HG02870 (cell line): ENCODE data around the gene ZNF750.

Experiments used
- ATAC-seq: cut with Tn5 transposase; IDR thresholded peaks from one replicate; pipeline ENCODE4 v1.9.1; 2021; ENCODE audit warnings: mild to moderate bottlenecking, moderate library complexity; ENCODE audit not compliant: unreplicated experiment

ZNF750 gene

DNA sequence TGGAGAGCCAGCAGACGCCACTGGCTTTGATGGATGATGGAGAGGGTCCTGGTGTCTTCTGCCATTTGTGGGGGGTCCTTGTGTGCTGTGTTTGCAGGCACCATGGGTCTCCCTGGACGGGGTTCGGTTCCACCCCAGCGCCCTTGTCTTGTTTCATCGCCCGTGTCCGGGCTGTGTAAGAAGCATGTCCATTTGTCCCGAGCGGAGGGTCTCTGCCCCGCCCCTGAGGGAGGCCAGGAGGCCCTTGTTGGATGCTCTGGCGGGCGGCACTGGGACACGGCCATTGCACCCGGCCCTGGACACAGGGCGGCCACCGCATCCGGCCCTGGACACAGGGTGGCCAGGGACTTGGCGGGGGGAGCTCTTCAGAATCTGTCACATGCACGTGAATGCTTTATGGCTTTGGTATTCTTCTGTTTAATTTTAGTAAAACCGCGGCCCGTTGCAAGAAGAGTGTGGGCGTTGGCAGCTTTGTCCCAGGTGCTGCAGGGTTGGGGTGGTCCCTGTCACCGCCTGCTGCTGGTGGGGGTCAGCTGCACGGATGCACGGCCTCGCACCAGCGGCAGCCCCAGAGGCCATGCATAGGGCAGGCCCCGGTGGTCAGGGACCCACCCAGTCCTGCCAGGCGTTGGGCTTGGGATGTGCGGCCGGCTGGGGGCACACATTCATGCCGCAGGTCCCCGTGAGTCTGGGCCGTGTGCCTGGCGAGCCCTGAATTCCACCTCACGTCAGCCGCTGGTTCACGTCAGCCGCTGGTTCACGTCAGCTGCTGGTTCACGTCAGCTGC lies 21.0 kb upstream of the ZNF750 start:
- ATAC-seq = no peak

DNA sequence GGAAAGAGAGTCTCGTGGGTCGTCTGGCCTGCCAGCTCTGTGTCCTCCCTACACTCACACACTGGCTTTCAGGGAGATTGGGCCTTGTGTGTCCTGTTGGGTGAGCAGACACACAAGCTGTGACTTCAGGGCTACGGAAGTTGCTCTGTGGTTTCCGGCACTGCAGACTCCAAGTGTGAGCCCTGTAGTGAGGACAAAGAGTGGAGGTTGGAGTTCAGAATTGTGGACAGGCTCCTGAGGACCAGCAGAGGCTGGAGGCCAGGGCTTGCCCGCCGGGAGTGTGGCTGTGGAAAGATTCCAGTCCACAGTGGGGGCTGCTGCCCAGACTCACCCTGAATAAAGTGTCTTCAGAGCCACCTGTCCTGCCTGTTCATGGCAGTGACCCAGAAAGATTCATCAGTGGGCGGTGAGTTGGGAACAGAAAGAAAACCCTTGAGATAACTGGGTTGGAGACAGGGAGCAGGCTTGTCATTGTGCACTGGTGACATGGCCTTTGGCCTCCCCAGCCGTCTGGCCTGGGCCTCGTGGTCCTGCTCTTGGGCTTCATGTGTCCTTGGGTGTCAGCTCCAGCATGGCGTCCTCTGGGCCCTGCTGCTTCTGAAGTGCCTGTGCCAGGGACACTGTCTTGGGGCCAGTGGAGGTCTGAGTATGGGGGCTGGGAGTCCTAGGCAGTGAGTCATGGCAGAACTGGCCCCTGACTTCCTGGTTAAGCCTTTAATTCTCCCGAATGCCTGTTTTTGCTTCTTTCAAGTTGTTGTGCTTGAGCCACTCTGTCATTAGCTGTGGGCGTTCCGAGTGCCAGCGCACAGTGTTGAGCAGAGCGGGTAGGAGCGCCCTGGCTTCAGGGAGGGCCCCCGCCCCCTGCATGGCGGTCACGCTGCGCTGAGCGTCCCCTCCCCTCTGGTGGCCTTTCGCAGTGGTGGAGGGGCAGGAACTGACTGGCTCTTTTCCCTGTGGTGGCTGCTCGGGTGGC lies 19.9 kb upstream of the ZNF750 start:
- ATAC-seq = no peak

DNA sequence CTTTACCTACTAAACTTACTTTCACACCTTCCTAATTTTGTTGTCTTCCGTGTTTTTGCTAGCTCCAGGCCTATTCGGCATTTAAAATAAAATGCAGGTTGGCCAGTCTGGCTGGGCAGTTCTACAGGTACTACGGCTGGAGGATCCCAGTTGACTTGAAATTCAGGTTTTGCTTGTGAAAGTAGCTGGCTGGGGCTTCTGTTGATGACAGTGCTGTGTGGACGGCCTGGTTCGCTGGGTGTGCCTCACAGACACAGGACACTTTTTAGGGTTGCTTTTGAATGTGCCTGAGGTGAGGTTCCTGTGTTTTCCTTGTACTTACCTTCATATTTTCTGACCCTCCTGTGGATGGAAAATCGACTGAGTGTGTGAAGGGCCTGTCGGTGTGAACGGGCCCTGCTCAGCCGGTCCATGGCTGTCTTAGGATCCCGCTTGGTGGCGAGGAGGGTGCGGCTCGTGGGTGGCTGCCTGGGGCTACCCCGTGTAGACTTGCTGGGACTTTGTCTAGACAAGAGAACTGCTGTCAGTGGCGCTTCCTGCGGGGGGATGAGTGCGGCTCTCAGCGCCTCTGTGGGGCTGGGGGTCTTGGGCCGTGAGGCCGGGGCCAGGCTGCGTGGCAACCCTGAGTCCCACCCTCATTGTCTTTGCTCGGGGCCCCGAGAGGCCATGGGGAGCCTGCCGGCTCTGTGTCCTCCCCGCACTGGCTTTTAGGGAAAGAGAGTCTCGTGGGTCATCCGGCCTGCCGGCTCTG lies 18.7 kb upstream of the ZNF750 start:
- no peak for ATAC-seq

DNA sequence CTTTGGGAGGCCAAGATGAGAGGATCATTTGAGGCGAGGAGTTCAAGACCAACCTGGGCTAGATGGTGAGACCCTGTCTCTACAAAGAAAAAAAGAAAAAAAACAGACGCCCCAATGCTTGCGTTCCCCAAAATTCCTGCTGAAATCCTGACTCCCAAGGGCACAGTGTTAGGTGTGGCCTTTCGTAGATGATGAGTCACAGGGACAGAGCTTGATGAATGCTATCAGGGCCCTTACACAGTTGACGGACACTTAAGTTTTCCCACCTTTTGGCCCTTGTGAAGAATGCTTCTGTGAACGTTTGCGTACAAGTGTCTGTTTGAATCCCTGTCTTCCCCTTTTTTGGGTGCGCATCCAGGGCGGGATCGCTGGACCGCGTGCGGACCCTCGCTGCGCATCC lies 16.5 kb upstream of the ZNF750 start:
- ATAC-seq = no peak

- no peak for ATAC-seq
These were observed 14.4 kb upstream of the ZNF750 start for GRCh38 chr17:82854226-82854625.

DNA sequence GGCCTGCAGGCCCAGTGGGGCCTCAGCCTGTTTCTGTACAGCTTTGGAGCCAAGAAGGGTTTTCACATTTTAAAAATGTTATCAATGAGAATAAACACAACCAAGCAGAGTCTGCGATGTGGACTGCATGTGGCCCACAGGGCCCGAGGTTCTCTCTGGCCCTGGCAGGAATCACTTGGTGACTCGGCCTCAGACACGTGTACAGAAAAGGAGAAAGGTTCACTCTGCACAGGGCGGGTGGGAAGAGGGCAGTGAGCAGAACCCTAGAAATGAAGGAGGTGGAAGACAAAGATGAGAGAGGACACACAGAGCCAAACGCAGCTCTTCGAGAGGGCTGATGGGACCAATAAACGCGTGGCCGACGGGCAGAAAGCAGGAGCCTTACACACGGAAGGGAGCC lies 11.6 kb upstream of the ZNF750 start:
- ATAC-seq = no peak

GRCh38 chr17:82849076-82849945 lies 9.5 kb upstream of the ZNF750 start:
- ATAC-seq = no peak

DNA sequence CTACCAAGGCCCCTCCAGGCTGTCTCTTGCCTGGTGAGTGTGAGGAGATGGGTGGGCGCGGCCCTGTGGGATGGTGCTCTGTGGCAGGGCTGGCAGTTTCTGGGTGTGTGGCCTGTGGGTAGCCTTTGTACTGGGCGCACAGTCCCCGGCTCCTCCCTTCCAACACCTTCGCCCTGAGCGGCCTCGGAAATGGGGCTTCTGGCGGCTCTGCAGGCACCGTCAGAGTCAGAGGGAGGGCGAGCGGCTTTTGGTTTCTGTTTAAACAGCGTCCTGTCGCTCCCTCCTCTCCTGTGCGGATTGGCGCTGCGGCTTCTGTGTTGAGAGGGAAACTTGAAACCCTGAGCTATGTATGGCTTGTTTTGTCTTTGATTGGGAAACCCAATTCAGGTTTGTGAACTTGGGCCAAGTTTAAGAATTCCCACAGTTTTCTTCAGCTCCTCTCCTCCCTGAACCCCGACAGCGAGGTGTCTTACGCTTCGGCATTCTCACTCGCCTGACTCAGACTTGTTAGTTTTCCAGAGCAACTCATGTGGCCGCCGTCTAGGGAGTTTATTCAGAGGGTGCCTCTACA lies 8.3 kb upstream of the ZNF750 start:
- no peak for ATAC-seq

GRCh38 chr17:82846061-82846691 lies 6.4 kb upstream of the ZNF750 start:
- no peak for ATAC-seq

- ATAC-seq = no peak
These were observed 5.5 kb upstream of the ZNF750 start for GRCh38 chr17:82845163-82845807.

DNA sequence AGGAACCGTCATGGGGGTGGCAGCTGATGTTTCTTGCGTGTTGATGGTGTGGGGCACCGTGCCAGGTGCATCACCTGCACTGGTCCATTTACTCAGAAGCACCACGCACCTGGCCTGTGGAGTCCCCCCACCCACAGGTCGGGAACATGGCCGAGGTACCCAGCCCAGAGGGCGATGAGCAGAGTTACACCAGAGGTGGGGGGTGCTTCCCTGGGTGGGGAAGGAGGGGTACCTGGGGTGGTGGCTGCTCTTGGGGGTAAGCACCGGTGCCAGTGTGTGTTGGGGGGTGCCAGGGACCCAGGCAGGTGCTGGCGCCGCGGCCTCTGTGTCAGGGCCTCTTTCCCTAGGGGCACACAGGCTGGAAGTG lies 5.0 kb upstream of the ZNF750 start:
- no peak for ATAC-seq

- ATAC-seq = no peak
These were observed 4.3 kb upstream of the ZNF750 start for GRCh38 chr17:82843904-82844680.

DNA sequence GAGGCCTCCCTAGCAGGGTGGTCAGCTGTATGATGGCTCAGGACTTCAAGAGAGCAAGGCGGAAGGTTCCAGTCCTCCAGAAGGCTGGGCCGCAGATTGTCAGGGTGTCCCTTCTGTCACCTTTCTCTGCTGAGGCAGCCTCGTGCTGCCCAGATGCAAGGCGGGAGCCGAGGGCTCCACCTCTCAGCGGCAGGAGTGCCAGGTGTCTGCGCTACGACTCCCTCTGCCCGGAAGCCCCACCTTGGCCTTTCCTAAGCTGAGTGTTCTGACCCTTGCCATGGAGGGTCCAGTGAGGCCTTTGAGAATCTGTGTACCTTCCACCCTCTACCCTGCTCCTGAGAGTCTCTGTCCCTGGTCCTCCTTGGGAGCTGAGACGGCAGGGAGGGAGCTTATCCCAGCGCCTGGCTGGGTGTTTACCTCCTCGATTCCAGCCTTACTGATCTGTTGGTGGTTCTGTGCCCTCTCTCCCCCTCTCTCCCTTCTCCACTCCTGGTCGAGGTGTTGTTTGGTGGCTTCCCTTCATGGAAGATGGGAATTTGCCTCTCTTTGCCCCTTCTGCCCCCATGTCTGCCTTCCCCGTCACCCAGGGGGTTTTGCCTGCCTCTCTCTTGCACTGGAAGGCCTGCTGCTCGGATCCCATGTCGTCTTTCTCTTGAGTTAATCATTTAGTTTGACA lies 2.2 kb upstream of the ZNF750 start:
- no peak for ATAC-seq

DNA sequence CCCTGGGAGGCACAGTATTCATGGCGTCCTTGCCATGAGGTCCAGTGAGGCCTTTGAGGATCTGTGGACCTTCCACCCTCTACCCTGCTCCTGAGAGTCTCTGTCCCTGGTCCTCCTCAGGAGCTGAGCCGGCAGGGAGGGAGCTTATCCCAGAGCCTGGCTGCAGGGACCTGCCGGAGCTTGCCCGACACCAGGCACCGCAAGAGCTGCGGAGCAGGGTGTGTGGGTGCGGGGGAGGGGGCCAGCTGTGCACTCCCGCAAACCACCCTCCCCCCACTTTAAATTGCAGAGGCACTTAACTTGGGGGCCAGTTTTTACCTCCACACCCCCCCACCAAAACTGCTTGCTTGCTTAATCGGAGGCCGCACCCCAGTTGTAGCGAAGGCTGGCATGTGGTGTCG lies 609 bp upstream of the ZNF750 start:
- ATAC-seq = no peak

- no peak for ATAC-seq
These were observed 1.3 kb downstream of the ZNF750 start for GRCh38 chr17:82838386-82839063.

- ATAC-seq = no peak
These were observed 2.1 kb downstream of the ZNF750 start for GRCh38 chr17:82837586-82838320.
